Liver (tissue), 3 donors: Measurements from ENCODE around the gene RASIP1.

Source experiments
- EGR1 ChIP-seq, 2 donors: IDR thresholded peaks; 2 replicates each; pipeline ENCODE4 v1.6.1; 2016 to 2018; ENCODE audit warnings: antibody characterized with exemption in 2 of 2, low read depth in 2 of 2
- FOXA1 ChIP-seq: IDR thresholded peaks from 2 replicates; pipeline ENCODE4 v1.6.1; 2016; ENCODE audit warnings: antibody characterized with exemption
- GABPA ChIP-seq, 2 donors: IDR thresholded peaks in 1 of 2; conservative IDR thresholded peaks in 1 of 2; 2 replicates each; pipeline ENCODE4 v1.6.1; 2016; ENCODE audit warnings: antibody characterized with exemption in 2 of 2, mild to moderate bottlenecking in 1 of 2, moderate library complexity in 1 of 2
- HNF4A ChIP-seq, 2 donors: conservative IDR thresholded peaks; 2 replicates each; pipeline ENCODE4 v1.6.1; 2016; ENCODE audit warnings: antibody characterized with exemption in 2 of 2, mild to moderate bottlenecking in 2 of 2
- JUND ChIP-seq, 2 donors: IDR thresholded peaks; 2 replicates each; pipeline ENCODE4 v1.6.1; 2016; ENCODE audit warnings: antibody characterized with exemption in 2 of 2
- MAX ChIP-seq: IDR thresholded peaks from 2 replicates; pipeline ENCODE4 v1.6.1; 2016; ENCODE audit warnings: antibody characterized with exemption
- RAD21 ChIP-seq, 2 donors: IDR thresholded peaks; 2 replicates each; pipeline ENCODE4 v1.6.1; 2016; ENCODE audit warnings: antibody characterized with exemption in 2 of 2, mild to moderate bottlenecking in 2 of 2
- SP1 ChIP-seq: IDR thresholded peaks from 2 replicates; pipeline ENCODE4 v1.6.1; 2018; ENCODE audit warnings: antibody characterized with exemption, mild to moderate bottlenecking
- TAF1 ChIP-seq: conservative IDR thresholded peaks from 2 replicates; pipeline ENCODE4 v1.6.1; 2016; ENCODE audit warnings: antibody characterized with exemption, mild to moderate bottlenecking
- YY1 ChIP-seq: IDR thresholded peaks from 2 replicates; pipeline ENCODE4 v1.6.1; 2016; ENCODE audit warnings: antibody characterized with exemption, mild to moderate bottlenecking
- TF ChIP-seq, protein P1 (sequence below): fragments of 150-350 bp; IDR thresholded peaks from 2 replicates; pipeline ENCODE4 v1.5.1; 2017; ENCODE audit warnings: improper control_type of control experiment, low read depth, low read length; ENCODE audit not compliant: missing input control
- TF ChIP-seq, protein P2 (sequence below): IDR thresholded peaks from 2 replicates; pipeline ENCODE4 v1.6.1; 2016; ENCODE audit warnings: antibody characterized with exemption, mild to moderate bottlenecking
- TF ChIP-seq, protein P3 (sequence below): IDR thresholded peaks from 2 replicates; pipeline ENCODE4 v1.6.1; 2016; ENCODE audit warnings: antibody characterized with exemption
- TF ChIP-seq, protein P4 (sequence below): IDR thresholded peaks from 2 replicates; pipeline ENCODE4 v1.6.1; 2016; ENCODE audit warnings: antibody characterized with exemption
- donor health status: healthy.
- donor health status: healthy.

DNA sequence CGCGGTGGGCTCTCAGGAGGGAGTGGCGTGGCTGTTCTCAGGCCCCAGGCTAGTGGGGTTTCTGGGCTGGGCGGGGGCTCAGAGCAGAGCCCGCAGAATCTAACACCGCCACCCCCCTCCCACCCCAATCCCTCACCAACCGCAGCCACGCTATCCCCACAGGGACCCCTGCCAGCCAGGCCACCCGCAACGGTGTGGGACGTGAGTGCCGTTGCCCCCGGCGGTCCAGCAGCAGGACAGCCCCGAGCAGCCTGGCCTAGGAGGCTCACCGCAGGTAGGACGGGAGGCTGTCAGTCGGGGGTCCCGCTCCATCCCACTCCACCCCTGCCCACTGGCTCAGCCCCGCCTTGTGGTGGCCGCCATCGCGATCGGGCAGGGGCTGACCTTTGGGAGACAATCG lies 67.4 kb downstream of the RASIP1 start, which contains the start of gene NTN5:
- TF ChIP-seq, protein P1, sequence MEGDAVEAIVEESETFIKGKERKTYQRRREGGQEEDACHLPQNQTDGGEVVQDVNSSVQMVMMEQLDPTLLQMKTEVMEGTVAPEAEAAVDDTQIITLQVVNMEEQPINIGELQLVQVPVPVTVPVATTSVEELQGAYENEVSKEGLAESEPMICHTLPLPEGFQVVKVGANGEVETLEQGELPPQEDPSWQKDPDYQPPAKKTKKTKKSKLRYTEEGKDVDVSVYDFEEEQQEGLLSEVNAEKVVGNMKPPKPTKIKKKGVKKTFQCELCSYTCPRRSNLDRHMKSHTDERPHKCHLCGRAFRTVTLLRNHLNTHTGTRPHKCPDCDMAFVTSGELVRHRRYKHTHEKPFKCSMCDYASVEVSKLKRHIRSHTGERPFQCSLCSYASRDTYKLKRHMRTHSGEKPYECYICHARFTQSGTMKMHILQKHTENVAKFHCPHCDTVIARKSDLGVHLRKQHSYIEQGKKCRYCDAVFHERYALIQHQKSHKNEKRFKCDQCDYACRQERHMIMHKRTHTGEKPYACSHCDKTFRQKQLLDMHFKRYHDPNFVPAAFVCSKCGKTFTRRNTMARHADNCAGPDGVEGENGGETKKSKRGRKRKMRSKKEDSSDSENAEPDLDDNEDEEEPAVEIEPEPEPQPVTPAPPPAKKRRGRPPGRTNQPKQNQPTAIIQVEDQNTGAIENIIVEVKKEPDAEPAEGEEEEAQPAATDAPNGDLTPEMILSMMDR: no peak
- TF ChIP-seq GABPA (IDR thresholded peaks at IDR 0.05 in 1 of 2, conservative IDR thresholded peaks at IDR 0.05 in 1 of 2) (no peak), SP1 (no peak), TAF1 (no peak), HNF4A (conservative IDR thresholded peaks at IDR 0.05) (no peak), MAX (no peak), RAD21 (IDR thresholded peaks at IDR 0.05) (no peak), YY1 (no peak), EGR1 (IDR thresholded peaks at IDR 0.05; ENCODE audit: low read depth in 2 of 2) (no peak), JUND (IDR thresholded peaks at IDR 0.05) (no peak), FOXA1 (no peak)
- TF ChIP-seq, protein P2, sequence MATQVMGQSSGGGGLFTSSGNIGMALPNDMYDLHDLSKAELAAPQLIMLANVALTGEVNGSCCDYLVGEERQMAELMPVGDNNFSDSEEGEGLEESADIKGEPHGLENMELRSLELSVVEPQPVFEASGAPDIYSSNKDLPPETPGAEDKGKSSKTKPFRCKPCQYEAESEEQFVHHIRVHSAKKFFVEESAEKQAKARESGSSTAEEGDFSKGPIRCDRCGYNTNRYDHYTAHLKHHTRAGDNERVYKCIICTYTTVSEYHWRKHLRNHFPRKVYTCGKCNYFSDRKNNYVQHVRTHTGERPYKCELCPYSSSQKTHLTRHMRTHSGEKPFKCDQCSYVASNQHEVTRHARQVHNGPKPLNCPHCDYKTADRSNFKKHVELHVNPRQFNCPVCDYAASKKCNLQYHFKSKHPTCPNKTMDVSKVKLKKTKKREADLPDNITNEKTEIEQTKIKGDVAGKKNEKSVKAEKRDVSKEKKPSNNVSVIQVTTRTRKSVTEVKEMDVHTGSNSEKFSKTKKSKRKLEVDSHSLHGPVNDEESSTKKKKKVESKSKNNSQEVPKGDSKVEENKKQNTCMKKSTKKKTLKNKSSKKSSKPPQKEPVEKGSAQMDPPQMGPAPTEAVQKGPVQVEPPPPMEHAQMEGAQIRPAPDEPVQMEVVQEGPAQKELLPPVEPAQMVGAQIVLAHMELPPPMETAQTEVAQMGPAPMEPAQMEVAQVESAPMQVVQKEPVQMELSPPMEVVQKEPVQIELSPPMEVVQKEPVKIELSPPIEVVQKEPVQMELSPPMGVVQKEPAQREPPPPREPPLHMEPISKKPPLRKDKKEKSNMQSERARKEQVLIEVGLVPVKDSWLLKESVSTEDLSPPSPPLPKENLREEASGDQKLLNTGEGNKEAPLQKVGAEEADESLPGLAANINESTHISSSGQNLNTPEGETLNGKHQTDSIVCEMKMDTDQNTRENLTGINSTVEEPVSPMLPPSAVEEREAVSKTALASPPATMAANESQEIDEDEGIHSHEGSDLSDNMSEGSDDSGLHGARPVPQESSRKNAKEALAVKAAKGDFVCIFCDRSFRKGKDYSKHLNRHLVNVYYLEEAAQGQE: no peak
- TF ChIP-seq, protein P3, sequence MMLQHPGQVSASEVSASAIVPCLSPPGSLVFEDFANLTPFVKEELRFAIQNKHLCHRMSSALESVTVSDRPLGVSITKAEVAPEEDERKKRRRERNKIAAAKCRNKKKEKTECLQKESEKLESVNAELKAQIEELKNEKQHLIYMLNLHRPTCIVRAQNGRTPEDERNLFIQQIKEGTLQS: no peak
- TF ChIP-seq, protein P4, sequence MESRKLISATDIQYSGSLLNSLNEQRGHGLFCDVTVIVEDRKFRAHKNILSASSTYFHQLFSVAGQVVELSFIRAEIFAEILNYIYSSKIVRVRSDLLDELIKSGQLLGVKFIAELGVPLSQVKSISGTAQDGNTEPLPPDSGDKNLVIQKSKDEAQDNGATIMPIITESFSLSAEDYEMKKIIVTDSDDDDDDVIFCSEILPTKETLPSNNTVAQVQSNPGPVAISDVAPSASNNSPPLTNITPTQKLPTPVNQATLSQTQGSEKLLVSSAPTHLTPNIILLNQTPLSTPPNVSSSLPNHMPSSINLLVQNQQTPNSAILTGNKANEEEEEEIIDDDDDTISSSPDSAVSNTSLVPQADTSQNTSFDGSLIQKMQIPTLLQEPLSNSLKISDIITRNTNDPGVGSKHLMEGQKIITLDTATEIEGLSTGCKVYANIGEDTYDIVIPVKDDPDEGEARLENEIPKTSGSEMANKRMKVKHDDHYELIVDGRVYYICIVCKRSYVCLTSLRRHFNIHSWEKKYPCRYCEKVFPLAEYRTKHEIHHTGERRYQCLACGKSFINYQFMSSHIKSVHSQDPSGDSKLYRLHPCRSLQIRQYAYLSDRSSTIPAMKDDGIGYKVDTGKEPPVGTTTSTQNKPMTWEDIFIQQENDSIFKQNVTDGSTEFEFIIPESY: no peak
